GM12872 (cell line): ENCODE measurements around the gene BCS1L.

Experiments used
- TF ChIP-seq, protein P1 (sequence below): IDR thresholded peaks from 3 replicates; pipeline ENCODE4 v1.5.1; 2011; ENCODE audit warnings: low read depth, mild to moderate bottlenecking, low read length, moderate library complexity; ENCODE audit not compliant: insufficient read depth

The BCS1L gene

DNA sequence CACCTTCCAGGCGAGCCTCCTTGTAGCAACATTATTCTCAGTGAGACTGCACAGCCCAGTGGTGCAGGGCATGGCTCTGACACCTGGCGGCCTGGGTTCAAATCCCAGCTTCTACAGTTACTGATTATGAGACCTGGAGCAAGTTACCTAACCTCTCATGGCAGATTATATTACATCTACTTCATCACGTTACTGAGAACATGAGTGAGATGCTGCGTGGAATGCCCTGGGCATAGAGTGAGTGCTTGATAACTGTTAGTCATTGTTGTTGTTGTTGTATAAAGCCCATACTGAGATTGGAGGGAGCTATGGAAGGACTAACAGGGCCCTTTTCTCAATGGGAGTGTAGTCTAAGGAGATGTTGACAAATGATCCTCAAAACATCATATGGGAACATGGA lies 33.1 kb upstream of the BCS1L start:
- TF ChIP-seq, protein P1, sequence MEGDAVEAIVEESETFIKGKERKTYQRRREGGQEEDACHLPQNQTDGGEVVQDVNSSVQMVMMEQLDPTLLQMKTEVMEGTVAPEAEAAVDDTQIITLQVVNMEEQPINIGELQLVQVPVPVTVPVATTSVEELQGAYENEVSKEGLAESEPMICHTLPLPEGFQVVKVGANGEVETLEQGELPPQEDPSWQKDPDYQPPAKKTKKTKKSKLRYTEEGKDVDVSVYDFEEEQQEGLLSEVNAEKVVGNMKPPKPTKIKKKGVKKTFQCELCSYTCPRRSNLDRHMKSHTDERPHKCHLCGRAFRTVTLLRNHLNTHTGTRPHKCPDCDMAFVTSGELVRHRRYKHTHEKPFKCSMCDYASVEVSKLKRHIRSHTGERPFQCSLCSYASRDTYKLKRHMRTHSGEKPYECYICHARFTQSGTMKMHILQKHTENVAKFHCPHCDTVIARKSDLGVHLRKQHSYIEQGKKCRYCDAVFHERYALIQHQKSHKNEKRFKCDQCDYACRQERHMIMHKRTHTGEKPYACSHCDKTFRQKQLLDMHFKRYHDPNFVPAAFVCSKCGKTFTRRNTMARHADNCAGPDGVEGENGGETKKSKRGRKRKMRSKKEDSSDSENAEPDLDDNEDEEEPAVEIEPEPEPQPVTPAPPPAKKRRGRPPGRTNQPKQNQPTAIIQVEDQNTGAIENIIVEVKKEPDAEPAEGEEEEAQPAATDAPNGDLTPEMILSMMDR, result no peak

DNA sequence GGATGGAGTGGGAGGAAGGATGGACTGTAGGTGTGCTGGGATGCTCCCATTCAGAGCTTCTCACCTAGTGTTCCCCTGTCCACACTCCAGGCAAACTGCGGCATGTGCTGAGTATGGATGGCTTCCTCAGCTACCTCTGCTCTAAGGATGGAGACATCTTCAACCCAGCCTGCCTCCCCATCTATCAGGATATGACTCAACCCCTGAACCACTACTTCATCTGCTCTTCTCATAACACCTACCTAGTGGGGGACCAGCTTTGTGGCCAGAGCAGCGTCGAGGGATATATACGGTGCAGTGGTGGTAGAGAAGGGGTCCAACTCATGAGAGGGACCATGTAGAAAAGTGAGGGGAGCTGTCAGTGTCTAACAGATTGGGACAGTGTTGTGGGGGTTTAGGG lies 31.5 kb upstream of the BCS1L start:
- TF ChIP-seq, protein P1, result no peak

DNA sequence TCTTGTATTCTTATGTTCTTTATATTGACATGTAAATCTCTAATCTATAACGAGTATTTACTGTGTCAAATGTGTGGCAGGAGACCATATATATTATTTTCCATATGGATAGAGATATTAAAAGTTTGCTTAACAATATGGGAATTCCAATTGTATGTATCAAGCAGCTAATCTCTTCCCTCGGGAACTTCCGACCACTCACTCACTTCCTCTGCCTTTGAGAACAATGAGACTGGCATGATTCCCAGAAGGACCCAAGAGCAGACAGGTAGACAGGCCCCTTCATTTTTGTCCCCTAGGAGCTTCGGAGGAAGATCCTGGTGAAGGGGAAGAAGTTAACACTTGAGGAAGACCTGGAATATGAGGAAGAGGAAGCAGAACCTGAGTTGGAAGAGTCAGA lies 27.6 kb upstream of the BCS1L start:
- TF ChIP-seq, protein P1, result no peak

DNA sequence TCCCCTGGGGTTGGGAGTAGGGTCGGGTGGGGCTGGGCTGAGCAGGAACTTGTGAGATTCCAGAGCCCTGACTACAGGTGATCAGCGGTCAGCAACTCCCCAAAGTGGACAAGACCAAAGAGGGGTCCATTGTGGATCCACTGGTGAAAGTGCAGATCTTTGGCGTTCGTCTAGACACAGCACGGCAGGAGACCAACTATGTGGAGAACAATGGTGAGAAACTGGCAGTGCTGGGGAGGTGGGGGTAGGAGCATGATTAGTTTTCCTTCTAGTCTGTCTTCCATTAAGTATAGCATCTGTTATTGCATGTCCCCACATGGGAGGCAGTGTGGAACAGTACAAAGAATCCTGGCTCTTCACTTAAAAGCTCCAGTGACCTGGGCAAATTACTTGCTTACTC lies 23.8 kb upstream of the BCS1L start:
- TF ChIP-seq, protein P1, result no peak

DNA sequence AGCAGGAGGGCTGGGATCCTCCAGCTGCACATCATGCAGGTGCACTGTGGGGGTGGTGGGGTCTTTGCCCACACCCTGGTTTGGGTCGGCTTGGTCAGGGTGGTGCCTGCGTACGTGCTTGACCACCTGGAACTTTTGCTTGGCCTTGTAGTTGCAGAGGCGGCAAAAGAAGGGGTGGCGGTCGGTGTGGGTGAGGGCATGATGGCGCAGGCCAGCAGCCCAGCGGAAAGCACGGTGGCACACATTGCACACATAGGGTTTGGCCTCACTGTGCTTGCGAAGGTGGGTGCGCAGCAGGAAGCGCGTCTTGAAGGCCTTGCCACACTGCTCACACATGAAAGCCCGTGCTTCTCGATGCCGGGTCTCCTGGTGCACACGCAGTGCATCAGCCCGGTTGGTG lies 21.1 kb upstream of the BCS1L start:
- TF ChIP-seq, protein P1, result no peak

DNA sequence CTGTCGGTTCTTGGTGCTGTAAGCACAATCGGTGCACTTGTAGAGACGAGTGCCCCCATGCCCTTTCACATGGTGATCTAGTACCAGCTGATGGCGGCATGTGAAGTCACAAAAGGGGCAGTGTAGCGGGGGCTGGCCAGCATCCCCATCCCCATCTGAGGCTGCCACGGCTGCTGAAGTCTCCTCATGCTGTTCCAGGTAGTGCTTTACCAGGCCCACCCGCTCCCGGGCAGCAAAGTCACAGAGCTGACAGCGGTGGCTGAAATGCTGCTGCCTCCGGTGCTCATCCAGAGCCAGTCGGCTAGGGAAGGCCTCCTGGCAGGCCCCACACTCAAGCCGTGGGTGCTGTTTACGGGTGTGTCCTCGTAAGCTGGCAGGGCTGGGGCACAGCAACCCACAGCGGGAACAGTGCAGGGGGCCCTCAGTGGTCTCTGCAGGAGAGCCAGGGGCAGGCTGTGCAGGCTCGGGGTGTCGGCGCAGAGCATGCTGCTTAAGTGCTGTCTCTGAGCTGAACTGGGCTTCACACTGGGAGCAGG lies 17.3 kb upstream of the BCS1L start:
- TF ChIP-seq, protein P1, result no peak

DNA sequence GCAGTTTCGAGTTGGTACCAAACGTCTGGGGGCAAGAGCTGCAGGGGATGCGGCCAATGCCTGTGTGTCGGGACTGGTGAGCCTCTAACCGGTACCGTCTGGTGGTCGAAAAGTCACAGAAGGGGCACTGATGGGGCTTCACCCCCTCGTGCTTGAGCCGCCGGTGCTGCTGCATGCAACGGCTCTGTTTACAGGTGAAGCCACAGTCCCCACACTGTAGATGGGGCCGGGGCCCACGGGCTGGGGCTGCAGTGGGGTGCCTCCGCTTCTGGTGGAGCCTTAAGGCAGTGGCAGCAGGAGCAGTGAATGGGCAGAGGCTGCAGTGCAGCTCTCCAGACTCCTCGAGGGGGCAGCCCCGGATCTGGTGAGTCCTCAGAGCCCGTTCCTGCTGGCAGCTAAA lies 16.7 kb upstream of the BCS1L start:
- TF ChIP-seq, protein P1, result no peak

DNA sequence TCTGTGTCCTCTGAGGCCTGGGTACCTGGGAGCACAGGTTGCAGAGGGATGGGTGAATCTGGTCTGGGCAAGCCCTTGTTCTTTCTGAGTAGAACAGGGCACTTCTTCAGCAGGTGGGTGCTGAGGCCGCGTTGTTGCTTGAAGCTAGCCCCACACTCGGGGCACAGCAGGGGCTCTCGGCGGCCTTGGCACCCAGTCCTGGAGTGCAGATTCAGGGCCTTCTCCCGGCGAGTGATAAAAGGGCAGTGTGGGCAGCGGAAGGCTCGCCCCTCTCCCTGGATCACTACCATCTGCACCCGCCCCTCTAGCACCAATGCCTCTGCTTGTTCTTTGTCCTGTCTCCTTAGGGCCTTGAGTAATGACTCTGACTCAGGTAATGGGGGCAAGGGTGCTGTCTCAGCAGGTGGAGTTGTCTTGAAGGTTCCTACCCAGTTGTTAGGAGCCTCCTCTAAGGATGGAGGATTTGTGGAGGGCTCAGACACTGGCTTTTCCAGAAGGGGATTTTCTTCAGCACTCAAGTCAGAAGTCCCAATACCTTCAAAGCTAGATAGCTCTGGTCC lies 15.7 kb upstream of the BCS1L start:
- TF ChIP-seq, protein P1, result no peak
